SK-N-SH treated with all-trans-retinoic acid at 6 μM for 48 hours (cell line): ENCODE measurements around the gene GRM3.

ENCODE experiments used
- ARNTL ChIP-seq: fragments of 450-650 bp; formaldehyde crosslinking; IDR thresholded peaks from 2 replicates; pipeline ENCODE4 v1.5.0; 2020; ENCODE audit warnings: low read depth, mild to moderate bottlenecking, moderate library complexity, borderline replicate concordance
- BACH2 ChIP-seq: fragments of 250-450 bp; sonication (Bioruptor Pico); IDR thresholded peaks from 2 replicates; pipeline ENCODE4 v1.9.0; 2021; ENCODE audit warnings: mild to moderate bottlenecking, borderline replicate concordance
- CREB5 ChIP-seq: fragments of 250-450 bp; sonication (Bioruptor Pico); IDR thresholded peaks from 2 replicates; pipeline ENCODE4 v1.5.1; 2020; ENCODE audit warnings: low read depth, mild to moderate bottlenecking, moderate library complexity
- CSRNP3 ChIP-seq: fragments of 250-450 bp; sonication (Bioruptor Pico); IDR thresholded peaks from 2 replicates; pipeline ENCODE4 v1.5.1; 2021; ENCODE audit warnings: mild to moderate bottlenecking, moderate library complexity
- GLIS3 ChIP-seq: fragments of 250-450 bp; sonication (Bioruptor Pico); IDR thresholded peaks from 2 replicates; pipeline ENCODE4 v1.5.0; 2020; ENCODE audit warnings: mild to moderate bottlenecking, moderate library complexity
- ISL1 ChIP-seq: fragments of 250-450 bp; sonication (Bioruptor Pico); IDR thresholded peaks from 2 replicates; pipeline ENCODE4 v2.1.2; 2022; ENCODE audit warnings: mild to moderate bottlenecking, moderate library complexity
- OSR1 ChIP-seq: fragments of 250-450 bp; sonication (Bioruptor Pico); IDR thresholded peaks from 2 replicates; pipeline ENCODE4 v1.8.0; 2022; ENCODE audit warnings: moderate library complexity, mild to moderate bottlenecking, inconsistent platforms
- PPARA ChIP-seq: fragments of 250-450 bp; sonication (Bioruptor Pico); IDR thresholded peaks from 2 replicates; pipeline ENCODE4 v1.5.0; 2020; ENCODE audit warnings: mild to moderate bottlenecking, borderline replicate concordance
- RARB ChIP-seq: fragments of 250-450 bp; sonication (Bioruptor Pico); IDR thresholded peaks from 2 replicates; pipeline ENCODE4 v1.8.0; 2021; ENCODE audit warnings: mild to moderate bottlenecking, moderate library complexity
- ZNF70 ChIP-seq: fragments of 450-650 bp; formaldehyde crosslinking; IDR thresholded peaks from 2 replicates; pipeline ENCODE4 v1.5.0; 2020; ENCODE audit warnings: mild to moderate bottlenecking, moderate library complexity

- no peak for TF ChIP-seq ARNTL (CRISPR knock-in tag)
- TF ChIP-seq ZNF70 (CRISPR knock-in tag) = no peak
- TF ChIP-seq CSRNP3 (CRISPR knock-in tag) = no peak
- TF ChIP-seq GLIS3 (CRISPR knock-in tag) = no peak
- TF ChIP-seq ISL1 = no peak
- TF ChIP-seq PPARA (CRISPR knock-in tag) = no peak
- TF ChIP-seq RARB (CRISPR knock-in tag) = no peak
- TF ChIP-seq OSR1 (CRISPR knock-in tag) = no peak
- no peak for TF ChIP-seq CREB5 (CRISPR knock-in tag)
- no peak for TF ChIP-seq BACH2 (CRISPR knock-in tag)
Measured at GRCh38 chr7:86911659-86912058, 267.9 kb downstream of the GRM3 start.
